Cardiac atrium fibroblast (primary cell): ENCODE results near the gene STIL. TPM values are rescaled to one million over a fixed set of nuclear protein-coding genes. Genes with fewer than 3 reads are reported as not detected.

Source experiments
- total RNA-seq: library from RNA; depleted of rRNA; stranded (reverse); fragments of >200 nt; gene quantifications from 2 replicates; pipeline ENCODE4 v1.2.3, GENCODE V29; 2015

Gene STIL
- total RNA-seq: 3.7 and 4.9 TPM in 2 replicates

GRCh38 chr1:47313915-47314664, at the start of gene STIL:
Gene STIL, minus strand, starts transcription at chr1:47314147. Its CDS starts 3,828 bp downstream, at chr1:47310319.

DNA sequence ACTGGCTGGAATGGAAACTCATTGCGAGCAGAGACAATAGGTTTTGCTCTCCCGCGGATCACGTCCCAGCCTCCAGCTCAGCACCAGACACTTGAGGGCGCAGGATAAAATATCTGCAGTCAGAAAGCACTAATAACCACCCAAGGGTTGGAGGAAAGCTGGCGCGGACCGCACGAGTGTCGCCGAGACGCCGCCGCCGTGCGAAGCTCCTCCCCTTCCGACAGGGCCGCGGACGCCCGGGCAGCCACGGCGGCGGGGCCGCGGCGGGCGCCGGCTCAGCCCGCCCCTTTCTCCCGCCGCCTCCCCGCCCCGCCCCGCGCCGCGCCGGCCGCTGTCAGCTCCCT, 19.6 kb upstream of the STIL start, which contains the start of gene CMPK1:
TSS of gene CMPK1 (plus strand) at position 213 of the 344 bp plus-strand sequence. CDS start 156 bp downstream, outside the sequence.

DNA sequence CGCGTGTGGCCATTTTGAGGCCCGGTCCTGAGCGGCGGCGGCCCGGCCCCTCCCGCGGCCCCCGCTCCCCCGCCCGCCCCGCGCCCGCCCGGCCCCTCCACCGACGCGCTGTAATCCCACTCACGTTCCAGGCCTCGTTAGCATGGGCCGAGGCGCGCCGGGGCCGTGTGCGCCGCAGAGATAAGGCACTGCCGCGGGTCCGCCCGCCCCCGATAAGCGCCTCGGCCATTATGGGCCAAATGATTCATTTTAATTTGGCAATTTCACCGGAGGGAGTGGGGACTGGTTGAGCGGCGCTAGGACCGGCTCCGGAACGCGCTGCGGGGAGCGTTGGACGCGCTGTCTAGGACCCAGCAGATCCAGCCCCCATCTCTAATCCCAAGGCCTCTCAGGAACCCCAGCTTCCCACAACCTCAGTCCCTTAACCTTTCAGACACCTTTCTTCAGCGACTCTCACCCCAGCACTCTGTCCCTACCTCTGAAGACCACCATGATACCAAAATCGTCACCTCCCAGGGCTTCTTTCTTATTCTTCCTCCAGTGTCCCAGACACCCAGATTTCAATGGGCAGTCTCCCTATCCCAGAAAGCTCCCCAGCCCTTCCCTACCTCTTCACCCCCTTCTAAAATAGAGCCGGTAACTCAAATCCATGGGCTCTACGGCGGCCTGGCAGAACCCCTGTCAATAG, 81.6 kb downstream of the STIL start, which contains the start of gene TAL1:
TSS of gene TAL1 (minus strand) at position 39 of the 688 bp plus-strand sequence. CDS start 6,337 bp downstream, outside the sequence.

Other genes starting within 250 kb of the STIL start
- not detected in 2 replicates for gene CYP4Z1, start 246.9 kb downstream of the STIL start, total RNA-seq
- gene CYP4A22, start 176.7 kb downstream of the STIL start, total RNA-seq: not detected in 2 replicates
- 3.4 and 4.4 TPM in 2 replicates for gene PDZK1IP1, start 124.1 kb downstream of the STIL start, total RNA-seq
- 0.16 and 0.36 TPM in 2 replicates for gene TAL1, start 81.9 kb downstream of the STIL start, total RNA-seq
- gene CMPK1, start 19.6 kb upstream of the STIL start, total RNA-seq: 77.6 and 92.0 TPM in 2 replicates
- not detected in 2 replicates for gene FOXE3, start 102.1 kb upstream of the STIL start, total RNA-seq
- gene FOXD2, start 123.9 kb upstream of the STIL start, total RNA-seq: 0.18 and 0.49 TPM in 2 replicates